HepG2 (cell line): ENCODE measurements around the gene LMCD1. TPM values are rescaled to one million over a fixed set of nuclear protein-coding genes. Genes with fewer than 3 reads are reported as not detected.

Source experiments
- ADNP ChIP-seq: sonication (generic); formaldehyde crosslinking; IDR thresholded peaks from 2 replicates; pipeline ENCODE4 v1.4.0; 2020; ENCODE audit warnings: missing genetic modification reagents
- FOXO1 ChIP-seq: sonication (generic); formaldehyde crosslinking; IDR thresholded peaks from 2 replicates; pipeline ENCODE4 v1.4.0; 2020; ENCODE audit warnings: missing genetic modification reagents
- GLI4 ChIP-seq: sonication (generic); formaldehyde crosslinking; IDR thresholded peaks from 2 replicates; pipeline ENCODE4 v1.5.1; 2020; ENCODE audit warnings: missing genetic modification reagents, mild to moderate bottlenecking, moderate library complexity, borderline replicate concordance
- GPN1 ChIP-seq: sonication (generic); formaldehyde crosslinking; IDR thresholded peaks from 2 replicates; pipeline ENCODE4 v1.5.1; 2020; ENCODE audit warnings: missing genetic modification reagents, borderline replicate concordance
- GZF1 ChIP-seq: sonication (generic); formaldehyde crosslinking; IDR thresholded peaks from 2 replicates; pipeline ENCODE4 v1.5.1; 2020; ENCODE audit warnings: mild to moderate bottlenecking, missing genetic modification reagents
- HDAC1 ChIP-seq: sonication (generic); formaldehyde crosslinking; IDR thresholded peaks from 2 replicates; pipeline ENCODE4 v1.5.1; 2020; ENCODE audit warnings: mild to moderate bottlenecking, missing genetic modification reagents
- KLF9 ChIP-seq: IDR thresholded peaks from 2 replicates; pipeline ENCODE4 v1.6.1; 2016; ENCODE audit warnings: low read depth
- LCORL ChIP-seq, 2 experiments: fragments of 450-650 bp in 1 of 2; sonication (generic) in 1 of 2; formaldehyde crosslinking in 1 of 2; IDR thresholded peaks; 2 replicates each; pipeline versions ENCODE4 v1.5.0 to v1.6.1; 2017 to 2020; ENCODE audit warnings: antibody characterized with exemption in 1 of 2, missing genetic modification reagents in 1 of 2
- NBN ChIP-seq: fragments of 450-650 bp; conservative IDR thresholded peaks from 2 replicates; pipeline ENCODE4 v1.6.1; 2017
- NFIC ChIP-seq: IDR thresholded peaks from 2 replicates; pipeline ENCODE4 v1.6.1; 2012; ENCODE audit warnings: mild to moderate bottlenecking, low read length, inconsistent platforms
- PCBP2 ChIP-seq: fragments of 200-400 bp; formaldehyde crosslinking; optimal IDR thresholded peaks from 2 replicates; pipeline ENCODE3; 2018; ENCODE audit warnings: low read length, low read depth; ENCODE audit not compliant: poor library complexity, severe bottlenecking
- POGZ ChIP-seq: sonication (generic); formaldehyde crosslinking; IDR thresholded peaks from 2 replicates; pipeline ENCODE4 v1.4.0; 2020; ENCODE audit warnings: mild to moderate bottlenecking, missing genetic modification reagents
- RARA ChIP-seq: IDR thresholded peaks from 2 replicates; pipeline ENCODE4 v1.6.1; 2016; ENCODE audit warnings: missing genetic modification reagents, missing compliant biosample characterization
- SP4 ChIP-seq: sonication (generic); formaldehyde crosslinking; IDR thresholded peaks from 2 replicates; pipeline ENCODE4 v1.8.1; 2023; ENCODE audit warnings: mild to moderate bottlenecking, missing genetic modification reagents
- ZBTB21 ChIP-seq: sonication (generic); formaldehyde crosslinking; IDR thresholded peaks from 2 replicates; pipeline ENCODE4 v1.4.0; 2020; ENCODE audit warnings: missing genetic modification reagents
- ZFP36L1 ChIP-seq: sonication (generic); formaldehyde crosslinking; IDR thresholded peaks from 2 replicates; pipeline ENCODE4 v1.8.0; 2022; ENCODE audit warnings: mild to moderate bottlenecking, missing genetic modification reagents, moderate library complexity
- ZNF296 ChIP-seq: sonication (generic); formaldehyde crosslinking; conservative IDR thresholded peaks from 2 replicates; pipeline ENCODE4 v1.5.0; 2020; ENCODE audit warnings: mild to moderate bottlenecking, missing genetic modification reagents
- ZNF350 ChIP-seq: sonication (generic); formaldehyde crosslinking; IDR thresholded peaks from 2 replicates; pipeline ENCODE4 v1.4.0; 2020; ENCODE audit warnings: mild to moderate bottlenecking, low read depth, missing genetic modification reagents, borderline replicate concordance
- ZNF619 ChIP-seq: sonication (generic); formaldehyde crosslinking; IDR thresholded peaks from 2 replicates; pipeline ENCODE4 v1.4.0; 2020; ENCODE audit warnings: mild to moderate bottlenecking, missing genetic modification reagents
- ZNF7 ChIP-seq: IDR thresholded peaks from 2 replicates; pipeline ENCODE4 v1.6.1; 2016; ENCODE audit warnings: missing biosample characterization, missing genetic modification reagents
- ZSCAN25 ChIP-seq: sonication (generic); formaldehyde crosslinking; IDR thresholded peaks from 2 replicates; pipeline ENCODE4 v1.8.0; 2022; ENCODE audit warnings: mild to moderate bottlenecking, missing genetic modification reagents
- polyA plus RNA-seq, 8 experiments: library from polyadenylated mRNA; depleted of rRNA in 3 of 8; stranded (reverse) in 7 of 8; unstranded in 1 of 8; fragments of >200 nt; fragmentation: Illumina TruSeq in 4 of 8; extraction: Trizol in 4 of 8; gene quantifications; 2 replicates each; pipeline versions ENCODE4 v1.2.1 to v1.2.3, GENCODE V29; 2011 to 2016; ENCODE audit warnings: low read depth in 4 of 8, missing spikeins in 1 of 8, mixed read lengths in 1 of 8; ENCODE audit not compliant: insufficient read depth in 1 of 8
- total RNA-seq, 5 experiments: library from RNA; depleted of rRNA; stranded (reverse); fragments of >200 nt; fragmentation: Illumina TruSeq; extraction: Trizol; gene quantifications; 2 replicates each; pipeline ENCODE4 v1.2.3, GENCODE V29; 2016; ENCODE audit warnings: low read depth in 1 of 5
- TF ChIP-seq, protein P1 (sequence below): sonication (generic); formaldehyde crosslinking; IDR thresholded peaks from 2 replicates; pipeline ENCODE4 v1.5.1; 2020; ENCODE audit warnings: mild to moderate bottlenecking, missing genetic modification reagents, borderline replicate concordance
- TF ChIP-seq, protein P2 (sequence below): sonication (generic); formaldehyde crosslinking; IDR thresholded peaks from 2 replicates; pipeline ENCODE4 v1.4.0; 2020; ENCODE audit warnings: missing genetic modification reagents, borderline replicate concordance
- TF ChIP-seq, protein P3 (sequence below): sonication (generic); formaldehyde crosslinking; IDR thresholded peaks from 2 replicates; pipeline ENCODE4 v1.8.0; 2022; ENCODE audit warnings: missing genetic modification reagents, low read depth, mild to moderate bottlenecking, borderline replicate concordance

The LMCD1 gene
- total and polyA plus RNA-seq, 2 of the 13 experiments (the other 11 are each of a cell fraction or from before 2014, with no cell fraction given): 6.2 to 7.1 TPM

DNA sequence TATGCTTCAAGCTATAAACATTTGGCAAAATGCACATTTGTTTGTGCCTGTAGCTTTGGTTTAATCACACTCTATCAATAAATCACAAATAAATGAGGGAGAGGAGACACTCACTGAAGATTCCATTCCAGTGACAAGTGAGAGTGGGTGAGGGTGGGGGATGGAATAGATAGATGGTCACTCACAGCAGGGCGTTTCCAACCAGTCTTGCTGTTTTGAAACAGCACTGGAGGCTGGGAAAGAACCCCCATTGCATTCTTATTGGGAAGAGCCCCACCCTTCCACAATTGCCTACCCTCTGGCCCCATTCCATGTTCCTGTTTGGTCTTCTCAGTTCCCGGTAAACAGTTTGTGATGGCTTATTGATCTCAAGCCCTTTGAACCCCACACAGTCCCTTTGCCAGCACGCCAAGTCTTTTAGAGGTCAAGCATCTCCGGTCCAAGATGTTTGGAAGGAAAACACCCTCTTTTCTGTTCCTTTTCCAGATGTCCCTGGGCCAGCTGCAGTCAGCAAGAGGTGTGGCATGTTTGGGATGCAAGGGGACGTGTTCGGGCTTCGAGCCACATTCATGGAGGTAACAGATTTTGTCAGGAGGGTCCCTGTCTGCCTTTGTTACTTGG lies 30.7 kb downstream of the LMCD1 start (continued):
- TF ChIP-seq, protein P1, sequence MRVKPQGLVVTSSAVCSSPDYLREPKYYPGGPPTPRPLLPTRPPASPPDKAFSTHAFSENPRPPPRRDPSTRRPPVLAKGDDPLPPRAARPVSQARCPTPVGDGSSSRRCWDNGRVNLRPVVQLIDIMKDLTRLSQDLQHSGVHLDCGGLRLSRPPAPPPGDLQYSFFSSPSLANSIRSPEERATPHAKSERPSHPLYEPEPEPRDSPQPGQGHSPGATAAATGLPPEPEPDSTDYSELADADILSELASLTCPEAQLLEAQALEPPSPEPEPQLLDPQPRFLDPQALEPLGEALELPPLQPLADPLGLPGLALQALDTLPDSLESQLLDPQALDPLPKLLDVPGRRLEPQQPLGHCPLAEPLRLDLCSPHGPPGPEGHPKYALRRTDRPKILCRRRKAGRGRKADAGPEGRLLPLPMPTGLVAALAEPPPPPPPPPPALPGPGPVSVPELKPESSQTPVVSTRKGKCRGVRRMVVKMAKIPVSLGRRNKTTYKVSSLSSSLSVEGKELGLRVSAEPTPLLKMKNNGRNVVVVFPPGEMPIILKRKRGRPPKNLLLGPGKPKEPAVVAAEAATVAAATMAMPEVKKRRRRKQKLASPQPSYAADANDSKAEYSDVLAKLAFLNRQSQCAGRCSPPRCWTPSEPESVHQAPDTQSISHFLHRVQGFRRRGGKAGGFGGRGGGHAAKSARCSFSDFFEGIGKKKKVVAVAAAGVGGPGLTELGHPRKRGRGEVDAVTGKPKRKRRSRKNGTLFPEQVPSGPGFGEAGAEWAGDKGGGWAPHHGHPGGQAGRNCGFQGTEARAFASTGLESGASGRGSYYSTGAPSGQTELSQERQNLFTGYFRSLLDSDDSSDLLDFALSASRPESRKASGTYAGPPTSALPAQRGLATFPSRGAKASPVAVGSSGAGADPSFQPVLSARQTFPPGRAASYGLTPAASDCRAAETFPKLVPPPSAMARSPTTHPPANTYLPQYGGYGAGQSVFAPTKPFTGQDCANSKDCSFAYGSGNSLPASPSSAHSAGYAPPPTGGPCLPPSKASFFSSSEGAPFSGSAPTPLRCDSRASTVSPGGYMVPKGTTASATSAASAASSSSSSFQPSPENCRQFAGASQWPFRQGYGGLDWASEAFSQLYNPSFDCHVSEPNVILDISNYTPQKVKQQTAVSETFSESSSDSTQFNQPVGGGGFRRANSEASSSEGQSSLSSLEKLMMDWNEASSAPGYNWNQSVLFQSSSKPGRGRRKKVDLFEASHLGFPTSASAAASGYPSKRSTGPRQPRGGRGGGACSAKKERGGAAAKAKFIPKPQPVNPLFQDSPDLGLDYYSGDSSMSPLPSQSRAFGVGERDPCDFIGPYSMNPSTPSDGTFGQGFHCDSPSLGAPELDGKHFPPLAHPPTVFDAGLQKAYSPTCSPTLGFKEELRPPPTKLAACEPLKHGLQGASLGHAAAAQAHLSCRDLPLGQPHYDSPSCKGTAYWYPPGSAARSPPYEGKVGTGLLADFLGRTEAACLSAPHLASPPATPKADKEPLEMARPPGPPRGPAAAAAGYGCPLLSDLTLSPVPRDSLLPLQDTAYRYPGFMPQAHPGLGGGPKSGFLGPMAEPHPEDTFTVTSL (CRISPR knock-in tag): peak; percentile 58; the same call in 1 of the 2 replicates
- TF ChIP-seq ZNF350 (CRISPR knock-in tag) (no peak), ZSCAN25 (CRISPR knock-in tag) (no peak), GPN1 (CRISPR knock-in tag) (no peak), HDAC1 (CRISPR knock-in tag) (peak; percentile 30; the same call in 1 of the 2 replicates), KLF9 (no peak), ZBTB21 (CRISPR knock-in tag) (no peak), FOXO1 (CRISPR knock-in tag) (peak; percentile 39; the same call in 1 of the 2 replicates), NFIC (peak; percentile 47; the same call in 1 of the 2 replicates), ZNF619 (CRISPR knock-in tag) (no peak), POGZ (peak; percentile 32; the same call in 1 of the 2 replicates), SP4 (no peak), GLI4 (CRISPR knock-in tag) (no peak), GZF1 (no peak), LCORL (IDR thresholded peaks at IDR 0.05) (no peak), LCORL (CRISPR knock-in tag; IDR thresholded peaks at IDR 0.05) (peak; percentile 47; the same call in 1 of the 2 replicates), ZFP36L1 (no peak), ADNP (CRISPR knock-in tag) (no peak), ZNF7 (no peak), PCBP2 (no peak), ZNF296 (CRISPR knock-in tag) (no peak), RARA (CRISPR knock-in tag) (peak; percentile 65; the same call in 1 of the 2 replicates), NBN (no peak)
- TF ChIP-seq, protein P2, sequence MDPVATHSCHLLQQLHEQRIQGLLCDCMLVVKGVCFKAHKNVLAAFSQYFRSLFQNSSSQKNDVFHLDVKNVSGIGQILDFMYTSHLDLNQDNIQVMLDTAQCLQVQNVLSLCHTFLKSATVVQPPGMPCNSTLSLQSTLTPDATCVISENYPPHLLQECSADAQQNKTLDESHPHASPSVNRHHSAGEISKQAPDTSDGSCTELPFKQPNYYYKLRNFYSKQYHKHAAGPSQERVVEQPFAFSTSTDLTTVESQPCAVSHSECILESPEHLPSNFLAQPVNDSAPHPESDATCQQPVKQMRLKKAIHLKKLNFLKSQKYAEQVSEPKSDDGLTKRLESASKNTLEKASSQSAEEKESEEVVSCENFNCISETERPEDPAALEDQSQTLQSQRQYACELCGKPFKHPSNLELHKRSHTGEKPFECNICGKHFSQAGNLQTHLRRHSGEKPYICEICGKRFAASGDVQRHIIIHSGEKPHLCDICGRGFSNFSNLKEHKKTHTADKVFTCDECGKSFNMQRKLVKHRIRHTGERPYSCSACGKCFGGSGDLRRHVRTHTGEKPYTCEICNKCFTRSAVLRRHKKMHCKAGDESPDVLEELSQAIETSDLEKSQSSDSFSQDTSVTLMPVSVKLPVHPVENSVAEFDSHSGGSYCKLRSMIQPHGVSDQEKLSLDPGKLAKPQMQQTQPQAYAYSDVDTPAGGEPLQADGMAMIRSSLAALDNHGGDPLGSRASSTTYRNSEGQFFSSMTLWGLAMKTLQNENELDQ (CRISPR knock-in tag): no peak
- TF ChIP-seq, protein P3, sequence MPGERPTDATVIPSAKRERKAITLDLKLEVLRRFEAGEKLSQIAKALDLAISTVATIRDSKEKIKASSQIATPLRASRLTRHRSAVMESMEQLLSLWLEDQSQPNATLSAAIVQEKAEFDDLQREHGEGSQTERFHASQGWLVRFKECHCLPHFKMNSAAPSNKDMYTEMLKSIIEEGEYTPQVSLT: no peak
